ENCODE results near the gene PLCB3.
A peak's percentile ranks its signal among the peaks of the same experiment; 100 is the strongest.
"Not testable (repeated sequence)": the region's sequence is repeated elsewhere in the genome, so short reads cannot be mapped to it uniquely, and the experiment has no call there.

The PLCB3 gene

DNA sequence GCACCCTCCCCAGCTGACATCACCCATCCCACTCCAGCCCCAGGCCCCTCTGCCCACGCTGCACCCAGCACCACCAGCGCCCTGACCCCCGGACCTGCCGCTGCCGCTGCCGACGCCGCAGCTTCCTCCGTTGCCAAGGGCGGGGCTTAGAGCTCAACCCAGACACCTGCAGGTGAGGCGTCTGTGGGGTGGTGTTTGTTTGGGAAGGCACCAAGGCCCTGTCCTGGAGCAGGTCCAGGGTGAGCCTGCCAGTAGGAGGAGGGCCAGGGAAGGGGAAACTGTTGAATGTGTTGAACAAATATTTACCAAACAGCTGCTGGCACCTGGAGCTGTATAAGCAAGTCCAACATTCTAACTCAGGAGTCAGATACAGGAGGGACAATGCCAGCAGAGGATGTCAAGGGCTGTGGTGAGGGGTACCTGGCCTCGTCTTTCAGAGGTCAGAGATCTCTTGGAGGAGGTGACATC, 13.8 kb upstream of the PLCB3 start:
- DNase-seq: no peak

DNA sequence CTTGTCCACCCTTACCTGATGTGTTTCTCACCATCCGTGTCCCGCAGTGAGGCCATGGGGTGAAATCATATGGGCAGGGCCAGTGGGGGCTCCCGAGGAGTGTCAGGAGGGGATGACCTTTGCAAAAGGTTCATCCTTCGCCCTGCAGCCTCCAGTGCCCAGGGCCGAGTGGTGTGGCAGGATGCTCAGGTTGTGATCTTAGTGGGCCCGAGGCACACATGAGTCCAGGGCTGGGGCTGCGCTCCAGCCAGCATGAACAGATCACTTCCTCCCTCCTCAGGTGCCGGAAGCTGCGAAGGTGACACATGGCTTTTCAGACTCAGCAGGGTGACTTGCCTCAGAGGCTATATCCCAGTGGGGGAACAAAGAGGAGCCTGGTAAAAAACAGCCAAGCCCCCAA, 13.3 kb upstream of the PLCB3 start:
- DNase-seq: no peak

DNA sequence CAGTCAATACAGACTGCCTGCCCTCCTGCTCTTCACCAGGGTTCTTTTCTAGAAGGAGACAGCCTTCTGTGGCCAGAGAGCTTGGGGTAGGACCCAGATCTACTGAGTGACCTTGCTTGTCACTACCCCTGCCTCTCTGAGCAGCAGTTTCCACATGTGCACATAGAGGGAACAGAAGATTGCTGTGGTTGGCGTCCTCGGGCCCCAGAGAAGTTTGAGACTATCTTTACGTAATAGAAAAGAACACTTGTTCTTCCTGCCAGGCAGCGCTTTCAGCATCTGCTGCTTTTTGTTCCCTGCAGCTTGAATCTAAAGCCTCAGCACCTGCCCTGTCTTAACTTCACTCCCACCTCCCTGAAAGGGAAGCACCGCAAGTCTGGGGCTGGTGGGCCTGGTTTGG, 12.3 kb upstream of the PLCB3 start:
- no peak for DNase-seq

DNA sequence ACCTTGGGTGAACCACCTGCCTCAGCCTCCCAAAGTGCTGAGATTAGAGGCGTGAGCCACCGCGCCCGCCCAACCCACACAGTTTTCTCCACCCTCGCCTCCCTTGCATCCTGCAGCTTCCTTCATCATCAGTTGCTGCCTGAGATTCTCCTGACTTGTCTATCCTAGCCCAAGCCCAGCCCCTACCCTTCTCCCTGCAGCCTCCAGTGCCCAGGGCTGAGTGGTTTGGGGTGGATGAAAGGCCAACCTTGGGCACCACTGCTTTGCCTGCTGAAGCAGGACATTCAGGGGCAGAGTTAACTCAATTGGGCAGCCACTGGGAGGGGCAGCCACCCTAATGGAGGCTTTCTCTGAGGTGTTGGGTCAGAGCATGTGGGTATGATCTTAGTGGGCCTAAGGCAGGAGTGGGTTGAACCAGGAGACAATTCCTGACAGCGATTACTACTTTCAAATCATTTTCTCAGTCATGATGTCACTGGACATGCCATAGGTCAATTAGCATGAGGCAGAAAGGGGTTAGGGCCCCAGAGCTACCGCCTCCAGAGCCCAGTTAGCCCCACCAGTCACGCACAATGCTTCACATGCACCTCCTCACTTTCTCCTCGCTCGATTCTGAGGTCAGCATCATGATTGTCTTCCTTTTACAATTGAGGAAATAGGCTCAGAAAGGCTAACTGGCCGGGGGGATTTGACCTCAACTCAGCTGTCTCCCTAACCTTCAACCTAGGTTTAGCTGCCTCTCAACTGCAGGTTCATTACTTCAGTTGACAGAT, 11.5 kb upstream of the PLCB3 start:
- no peak for DNase-seq

DNA sequence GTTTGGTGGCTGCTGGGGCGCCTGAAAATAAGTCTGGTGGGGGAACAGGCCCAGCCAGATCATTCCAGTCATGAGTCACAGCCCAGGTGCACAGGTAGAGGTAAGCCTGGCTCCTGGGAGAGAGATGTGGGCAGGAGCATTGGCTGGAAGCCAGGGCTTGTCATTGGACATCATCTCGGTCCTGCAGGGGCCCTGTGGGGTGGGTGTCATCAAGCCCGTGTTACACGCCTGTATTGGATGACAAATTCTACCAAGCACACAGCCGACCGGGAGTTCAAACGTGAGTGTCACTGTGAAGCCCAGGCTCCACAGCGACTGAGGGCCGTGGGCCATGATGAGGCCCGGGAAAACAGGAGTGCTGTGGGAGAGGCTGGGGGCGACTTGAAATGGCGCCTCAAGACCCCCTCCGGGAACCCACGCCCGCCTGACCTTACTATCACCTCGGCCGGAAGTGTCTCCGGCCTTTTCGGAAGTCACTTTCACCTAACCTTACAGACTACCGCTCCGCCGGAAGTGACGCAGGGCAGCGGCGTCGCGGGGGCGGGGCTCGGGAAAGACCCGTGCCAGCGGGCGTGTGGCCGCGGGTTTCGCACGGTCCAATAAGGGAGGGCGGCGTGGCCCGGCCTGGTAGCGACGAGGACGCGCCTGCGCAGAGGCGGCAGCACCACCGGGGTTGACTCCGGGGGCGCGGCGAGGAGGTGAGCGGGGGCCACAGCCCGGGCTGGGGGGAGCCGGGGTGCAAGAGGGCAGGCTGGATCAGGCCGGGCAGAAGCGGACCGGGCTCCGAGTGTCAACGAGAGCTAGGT, 10.7 kb upstream of the PLCB3 start, which contains the start of gene FKBP2:
TSS of gene FKBP2 (plus strand) at position 661 of the 806 bp plus-strand sequence. CDS start 1,293 bp downstream, outside the sequence.
- peak; percentile 74 for DNase-seq

DNA sequence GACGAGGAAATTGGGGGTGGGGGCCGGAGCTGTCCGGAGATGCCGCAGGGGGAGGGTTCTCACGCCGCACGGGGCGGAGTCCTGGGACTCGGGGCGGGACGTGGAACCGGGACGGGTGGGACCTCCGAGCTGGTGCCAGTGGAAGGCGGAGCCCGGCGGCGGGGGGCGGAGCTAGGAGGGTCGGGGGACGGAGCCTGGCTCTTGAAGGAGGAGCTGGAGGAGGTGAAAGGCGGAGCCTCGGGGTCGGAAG, 10.2 kb upstream of the PLCB3 start:
- DNase-seq: no peak

DNA sequence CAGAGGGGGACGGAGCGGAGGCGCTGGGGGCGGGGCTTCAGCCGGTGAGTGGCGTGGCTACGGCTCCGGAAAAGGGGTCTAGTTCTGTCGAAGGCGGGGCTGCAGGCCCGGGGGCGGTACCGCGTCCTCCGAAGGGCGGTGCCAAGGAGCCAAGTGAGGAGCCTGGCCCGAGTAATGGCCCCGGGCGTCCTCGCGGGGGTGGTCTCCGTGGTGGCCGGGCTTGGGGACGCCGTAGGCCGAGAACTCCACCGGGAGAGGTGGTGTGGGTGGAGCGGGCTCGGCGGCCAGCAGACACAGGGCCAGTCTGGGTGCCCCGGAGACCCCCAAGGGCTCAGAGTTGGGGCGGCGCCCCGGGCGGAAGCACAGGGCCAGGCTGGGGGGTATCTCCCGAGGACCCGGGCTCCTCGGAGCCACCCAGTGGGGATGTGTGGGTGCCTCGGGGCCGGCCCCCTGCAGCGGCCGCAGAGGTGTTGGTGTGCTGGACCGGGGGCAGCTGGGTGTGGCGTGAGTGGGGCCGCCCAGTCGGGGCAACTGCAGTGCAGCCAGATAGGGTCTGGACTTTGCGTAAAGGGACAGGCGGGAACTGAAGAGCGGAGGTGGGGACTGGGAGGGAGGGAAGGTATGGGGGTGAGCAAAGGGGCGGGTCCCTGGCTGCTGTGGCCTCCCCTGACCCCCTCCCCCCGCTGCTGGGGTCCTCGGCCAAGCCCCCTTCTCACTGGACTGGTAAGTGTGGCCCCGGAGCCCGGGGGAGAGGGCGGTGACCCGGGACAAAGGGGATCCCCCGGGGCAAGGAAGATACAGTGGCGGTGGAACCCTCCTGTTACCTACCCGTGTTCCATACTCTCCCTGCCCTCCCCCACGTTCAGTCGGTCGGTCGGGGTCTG, 9.6 kb upstream of the PLCB3 start:
- peak; percentile 94 for DNase-seq

GRCh38 chr11:64243236-64243854, 8.0 kb upstream of the PLCB3 start:
- DNase-seq: no peak

GRCh38 chr11:64244107-64244506, 7.2 kb upstream of the PLCB3 start:
- no peak for DNase-seq

- DNase-seq: no peak
Measured at GRCh38 chr11:64244966-64245365, 6.4 kb upstream of the PLCB3 start.

DNA sequence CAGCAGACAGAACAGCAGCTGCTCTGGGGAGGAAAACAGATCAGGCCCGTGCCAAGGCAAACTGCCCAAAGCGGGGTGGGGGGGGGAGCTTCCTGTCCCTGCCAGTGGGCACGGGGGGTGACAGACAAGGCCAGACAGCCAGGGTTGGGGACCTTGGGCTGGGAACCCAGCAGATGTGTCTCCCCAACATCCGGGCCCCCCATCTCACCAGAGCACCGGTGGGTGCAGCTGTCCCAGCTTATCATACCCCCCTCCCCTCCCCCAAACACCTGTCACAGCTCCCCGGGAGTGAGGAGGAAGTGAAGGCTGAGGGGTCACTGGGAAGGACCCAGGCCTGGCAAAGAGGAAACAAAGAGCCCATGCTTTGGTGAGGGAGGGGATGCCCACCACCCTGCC, 5.9 kb upstream of the PLCB3 start:
- no peak for DNase-seq

DNA sequence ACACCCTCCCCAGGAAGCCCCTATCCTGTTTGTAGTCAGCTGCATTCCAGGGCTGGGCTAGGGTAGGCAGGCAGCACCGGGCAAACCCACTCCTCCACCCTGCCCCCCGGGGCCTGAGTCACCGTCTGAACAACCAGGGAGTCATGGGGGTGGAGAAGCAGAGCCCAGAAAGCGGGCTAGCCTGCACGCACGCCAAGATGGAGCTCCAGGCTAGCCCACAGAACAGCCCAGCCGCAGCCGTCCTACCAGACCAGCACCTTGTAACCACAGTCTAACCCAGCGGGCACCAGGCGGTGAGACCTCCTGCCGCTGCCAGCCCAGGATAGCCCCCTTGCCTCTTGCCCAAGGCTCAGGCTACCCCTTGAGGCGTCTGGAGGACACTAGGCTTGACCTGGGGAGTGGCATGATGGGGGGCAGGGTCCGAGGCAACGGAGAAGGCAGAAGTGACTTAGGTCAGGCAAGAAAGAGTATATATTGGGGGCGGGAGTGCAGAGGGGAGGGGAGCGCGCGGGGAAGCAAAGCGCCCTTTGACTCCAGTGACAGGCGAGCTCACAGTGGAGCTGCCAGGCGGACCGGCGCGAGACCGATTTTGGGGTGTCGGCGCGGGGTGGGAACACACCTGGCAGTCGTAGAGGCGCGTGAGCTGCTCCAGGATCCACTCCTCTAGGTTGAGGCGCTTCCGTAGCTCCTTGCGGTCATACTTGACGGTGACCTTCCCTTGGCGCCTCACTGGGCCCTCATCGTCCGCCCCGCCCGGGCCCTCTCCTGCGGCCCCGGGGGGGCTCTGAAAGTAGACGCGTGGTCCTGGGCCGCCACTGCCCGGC, 5.3 kb upstream of the PLCB3 start:
- no peak for DNase-seq

DNA sequence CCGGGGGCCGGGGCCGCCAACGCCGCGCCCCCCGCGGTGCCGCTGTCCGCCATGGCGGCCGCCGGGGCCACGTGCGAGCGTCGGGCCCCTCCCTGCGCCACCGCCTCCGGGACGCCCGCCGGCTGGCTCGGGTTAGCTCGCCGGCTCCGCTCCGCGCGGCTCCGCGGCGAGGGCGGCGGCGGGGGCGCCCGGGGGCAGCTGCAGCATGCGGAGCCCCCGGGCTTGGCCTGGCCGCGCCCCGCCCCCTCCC, 4.8 kb upstream of the PLCB3 start:
- DNase-seq: not testable (repeated sequence)

GRCh38 chr11:64246871-64247728, 4.2 kb upstream of the PLCB3 start, which contains the start of gene PPP1R14B:
TSS of gene PPP1R14B (minus strand) at chr11:64246943. CDS start at chr11:64246673, 270 bp downstream.
- DNase-seq: peak; percentile 64

- no peak for DNase-seq
Measured at GRCh38 chr11:64247729-64248531, 3.4 kb upstream of the PLCB3 start.

GRCh38 chr11:64248578-64248977, 2.8 kb upstream of the PLCB3 start:
- no peak for DNase-seq

DNA sequence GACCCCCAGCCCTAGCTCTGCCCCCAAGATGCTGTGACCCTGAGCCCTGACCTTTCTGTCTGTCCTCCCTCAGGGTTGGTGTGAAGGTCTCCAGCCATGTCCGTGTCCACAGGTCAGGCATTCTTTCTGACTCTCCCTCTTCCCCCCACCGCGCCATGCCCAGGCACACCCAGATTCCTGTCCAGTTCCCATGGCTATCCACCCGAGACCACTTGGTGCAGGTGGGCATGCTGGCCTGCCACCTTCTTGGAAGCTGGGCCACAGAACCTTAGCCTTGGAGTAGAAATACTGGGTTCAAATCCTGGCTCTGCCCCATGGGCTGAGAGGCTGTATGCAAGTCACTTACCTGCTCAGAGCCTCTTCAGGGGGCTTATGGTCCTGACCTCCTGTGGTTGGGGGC, 2.3 kb upstream of the PLCB3 start:
- DNase-seq: no peak

DNA sequence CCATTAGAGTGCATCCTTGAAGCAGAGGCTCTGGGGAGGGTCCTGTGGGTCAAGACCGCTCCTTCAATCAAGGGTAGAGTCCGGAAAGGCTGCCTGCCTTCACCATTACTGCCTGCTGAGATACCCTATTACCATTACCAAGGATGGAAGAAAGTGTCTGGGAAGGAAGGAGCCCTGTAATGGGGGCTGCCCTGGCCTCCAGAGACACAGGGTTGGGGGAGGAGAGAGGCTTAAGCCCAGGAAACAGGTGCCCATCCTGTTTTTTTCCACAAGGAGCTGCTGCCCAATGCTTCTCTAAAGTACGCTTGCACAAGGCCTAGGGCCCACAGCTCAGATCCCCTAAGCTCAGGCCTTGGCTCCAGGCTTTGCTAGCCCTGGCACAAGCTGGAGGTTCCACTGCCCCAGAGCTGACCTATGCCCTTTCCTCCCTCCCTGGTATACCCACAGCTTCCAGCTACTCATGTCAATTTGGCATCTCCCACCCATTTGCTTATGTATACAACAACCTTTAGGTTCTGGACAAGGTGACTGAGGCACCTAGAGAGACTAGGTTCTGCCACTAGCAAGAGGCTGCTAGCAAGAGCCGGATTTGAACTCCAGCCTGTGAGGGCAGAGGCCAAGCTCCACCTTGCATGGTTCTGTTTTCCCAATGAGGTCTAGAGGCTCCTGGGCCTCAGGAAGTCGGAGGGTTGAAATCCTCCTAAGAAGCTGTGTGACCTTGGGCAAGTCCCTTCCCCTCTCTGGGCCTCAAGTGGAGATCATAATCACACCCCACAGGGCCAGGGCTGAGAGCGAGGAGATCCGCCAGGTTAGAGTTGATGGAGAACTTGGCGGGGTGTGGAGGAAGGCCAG, 1.5 kb upstream of the PLCB3 start:
- no peak for DNase-seq

DNA sequence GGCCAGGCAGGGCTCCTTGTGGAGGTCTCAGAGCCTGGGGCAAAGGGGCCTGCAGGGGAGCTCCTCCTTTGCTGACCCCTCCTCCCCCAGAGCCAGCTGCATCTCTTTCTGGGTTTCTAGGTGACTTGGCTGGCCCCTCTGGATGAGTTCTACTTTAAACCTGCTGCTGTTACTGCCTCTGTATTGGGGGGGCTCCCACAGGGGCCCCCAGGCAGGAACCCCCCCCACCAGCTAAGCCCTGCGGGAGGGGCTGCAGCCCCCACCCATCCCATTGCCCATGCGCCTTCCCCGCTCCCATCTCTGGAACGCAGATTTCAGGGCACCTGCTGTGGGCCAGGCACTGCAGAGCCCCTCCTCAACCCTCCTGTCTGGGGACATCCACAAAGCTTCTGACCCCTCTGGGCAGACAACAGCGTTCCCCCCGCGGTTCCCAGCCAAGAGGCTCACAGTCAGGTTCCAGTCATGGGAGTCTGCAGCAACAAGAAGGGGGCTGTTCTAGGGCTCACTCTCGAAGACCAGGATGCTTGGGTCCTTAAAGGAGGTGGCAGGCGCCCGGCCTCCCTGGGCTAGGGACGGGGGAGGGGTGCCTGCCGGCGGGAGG, 815 bp upstream of the PLCB3 start:
- DNase-seq: no peak

All from NCI-H1694 (cell line).